H1 (cell line): ENCODE results near the gene ZNF462. TPM values are rescaled to one million over a fixed set of nuclear protein-coding genes. Genes with fewer than 3 reads are reported as not detected.
A peak's percentile ranks its signal among the peaks of the same experiment; 100 is the strongest.

Experiments used
- CTCF ChIA-PET: fragments of 300-600 bp; sonication (Branson Sonifier 250); formaldehyde crosslinking; loops from one replicate; lab custom pipeline; 2021; ENCODE audit not compliant: partially characterized antibody; lab: Charles Lee
- POLR2A ChIA-PET: fragments of 300-600 bp; sonication (Branson Sonifier 250); formaldehyde crosslinking; loops from one replicate; lab custom pipeline; 2021; ENCODE audit warnings: inconsistent platforms; ENCODE audit not compliant: partially characterized antibody; lab: Charles Lee
- DNase-seq, 2 experiments: peaks; one replicate each; pipeline versions ENCODE4 v3.0.0 to v3.0.0-alpha.2; 2010 to 2022; ENCODE audit warnings: low spot score in 2 of 2, low read depth in 1 of 2, mixed read lengths in 1 of 2
- FAIRE-seq: peaks from 2 replicates; lab custom pipeline; 2011; peaks lifted over from hg19 to GRCh38; lab: Jason Lieb, UNC
- H2AFZ ChIP-seq: 2 replicates; pipeline ENCODE4 v1.8.1; 2012; ENCODE audit warnings: low read length, inconsistent platforms
- H2AK5ac ChIP-seq: 2 replicates; pipeline ENCODE4 v1.6.1; 2013; ENCODE audit warnings: low read depth, low read length
- H2BK120ac ChIP-seq: replicated peaks from 2 replicates; pipeline ENCODE3; 2013; ENCODE audit warnings: low read depth, low read length, inconsistent platforms
- H2BK12ac ChIP-seq: 2 replicates; pipeline ENCODE4 v1.6.1; 2013; ENCODE audit warnings: low read depth, low read length
- H2BK15ac ChIP-seq: 2 replicates; pipeline ENCODE4 v1.6.1; 2013; ENCODE audit warnings: low read length
- H2BK20ac ChIP-seq: 2 replicates; pipeline ENCODE4 v1.6.1; 2013; ENCODE audit warnings: low read length
- H2BK5ac ChIP-seq: 2 replicates; pipeline ENCODE4 v1.6.1; 2013; ENCODE audit warnings: low read depth, low read length
- H3K14ac ChIP-seq: 2 replicates; pipeline ENCODE4 v1.6.1; 2013; ENCODE audit warnings: inconsistent platforms; ENCODE audit not compliant: insufficient read length
- H3K18ac ChIP-seq: 2 replicates; pipeline ENCODE4 v1.6.1; 2013; ENCODE audit warnings: low read length; ENCODE audit errors: extremely low read depth
- H3K23ac ChIP-seq: 2 replicates; pipeline ENCODE4 v1.6.1; 2013; ENCODE audit warnings: inconsistent platforms; ENCODE audit not compliant: insufficient read length
- H3K23me2 ChIP-seq: 2 replicates; pipeline ENCODE4 v1.6.1; 2013; ENCODE audit warnings: low read depth, low read length
- H3K27ac ChIP-seq: 2 replicates; pipeline ENCODE4 v1.6.1; 2011; ENCODE audit warnings: low read depth, low read length, inconsistent platforms
- H3K27me3 ChIP-seq, 4 experiments: replicated peaks in 1 of 4; 1 replicate in 1 of 4; 2 replicates in 3 of 4; pipeline versions ENCODE4 v1.6.1 to v1.8.1; 2011 to 2013; ENCODE audit warnings: low read length in 3 of 4, mild to moderate bottlenecking in 3 of 4, inconsistent platforms in 2 of 4, mixed read lengths in 2 of 4, moderate library complexity in 1 of 4; ENCODE audit not compliant: control insufficient read depth in 3 of 4, insufficient read depth in 3 of 4; ENCODE audit errors: extremely low read depth in 1 of 4
- H3K36me3 ChIP-seq, 4 experiments: 2 replicates each; pipeline versions ENCODE4 v1.6.1 to v1.8.1; 2011 to 2013; ENCODE audit warnings: mild to moderate bottlenecking in 4 of 4, low read length in 3 of 4, moderate library complexity in 2 of 4, control low read depth in 1 of 4, inconsistent platforms in 1 of 4; ENCODE audit not compliant: insufficient read depth in 4 of 4, control insufficient read depth in 2 of 4
- H3K4ac ChIP-seq: replicated peaks from 2 replicates; pipeline ENCODE3; 2013; ENCODE audit warnings: low read length, low read depth, mixed read lengths, inconsistent platforms; ENCODE audit not compliant: insufficient read length
- H3K4me1 ChIP-seq, 4 experiments: replicated peaks in 1 of 4; 1 replicate in 1 of 4; 2 replicates in 3 of 4; pipeline versions ENCODE4 v1.6.1 to v1.8.1; 2011 to 2013; ENCODE audit warnings: low read length in 3 of 4, inconsistent platforms in 2 of 4, mixed read lengths in 1 of 4; ENCODE audit not compliant: insufficient read depth in 4 of 4, control insufficient read depth in 3 of 4
- H3K4me2 ChIP-seq, 2 experiments: 2 replicates each; pipeline versions ENCODE4 v1.6.1 to v1.8.1; 2011 to 2013; ENCODE audit warnings: low read depth in 2 of 2, low read length in 2 of 2, control low read depth in 1 of 2, inconsistent platforms in 1 of 2, mild to moderate bottlenecking in 1 of 2; ENCODE audit not compliant: insufficient read depth in 1 of 2
- H3K4me3 ChIP-seq, 4 experiments: fragments of 200-600, 300-600 bp in 1 of 4; sonication (generic), shearing (Covaris generic), sonication (Bioruptor Twin) in 1 of 4; 2 replicates each; pipeline versions ENCODE4 v1.5.1 to v1.8.1; 2011 to 2016; ENCODE audit warnings: low read length in 4 of 4, low read depth in 3 of 4, control low read depth in 2 of 4, inconsistent platforms in 2 of 4, mild to moderate bottlenecking in 2 of 4, mixed read lengths in 1 of 4, moderate library complexity in 1 of 4; ENCODE audit not compliant: insufficient read depth in 2 of 4; ENCODE audit errors: extremely low read depth in 1 of 4
- H3K56ac ChIP-seq: replicated peaks from 2 replicates; pipeline ENCODE3; 2013; ENCODE audit warnings: low read depth, mild to moderate bottlenecking, mixed read lengths, low read length, inconsistent platforms; ENCODE audit not compliant: insufficient read length
- H3K79me1 ChIP-seq: 2 replicates; pipeline ENCODE4 v1.6.1; 2013; ENCODE audit warnings: low read depth, low read length, control low read depth
- H3K79me2 ChIP-seq, 2 experiments: 2 replicates each; pipeline versions ENCODE4 v1.6.1 to v1.8.1; 2012 to 2013; ENCODE audit warnings: low read length in 2 of 2, mild to moderate bottlenecking in 2 of 2, inconsistent platforms in 1 of 2; ENCODE audit not compliant: insufficient read depth in 2 of 2, control insufficient read depth in 1 of 2
- H3K9ac ChIP-seq, 4 experiments: replicated peaks in 1 of 4; 1 replicate in 1 of 4; 2 replicates in 3 of 4; pipeline versions ENCODE4 v1.6.1 to v1.8.1; 2011 to 2013; ENCODE audit warnings: low read depth in 3 of 4, low read length in 3 of 4, control low read depth in 2 of 4, mild to moderate bottlenecking in 2 of 4, moderate library complexity in 2 of 4, inconsistent platforms in 1 of 4; ENCODE audit errors: extremely low read depth in 1 of 4
- H3K9me3 ChIP-seq, 2 experiments: 2 replicates each; pipeline versions ENCODE4 v1.6.1 to v1.8.1; 2012 to 2013; ENCODE audit warnings: mild to moderate bottlenecking in 2 of 2, moderate library complexity in 2 of 2, control low read depth in 1 of 2, inconsistent platforms in 1 of 2, low read depth in 1 of 2, low read length in 1 of 2, mixed read lengths in 1 of 2; ENCODE audit not compliant: insufficient read depth in 2 of 2
- H4K20me1 ChIP-seq, 2 experiments: replicated peaks in 1 of 2; 2 replicates each; pipeline versions ENCODE3 to v1.8.1; 2011 to 2013; ENCODE audit warnings: inconsistent platforms in 2 of 2, low read length in 2 of 2, mild to moderate bottlenecking in 1 of 2; ENCODE audit not compliant: insufficient read depth in 2 of 2, control insufficient read depth in 1 of 2
- H4K5ac ChIP-seq: 2 replicates; pipeline ENCODE4 v1.6.1; 2013; ENCODE audit warnings: low read length, low read depth, mixed read lengths, inconsistent platforms; ENCODE audit not compliant: insufficient read length
- H4K8ac ChIP-seq: 2 replicates; pipeline ENCODE4 v1.8.0; 2013; ENCODE audit warnings: mild to moderate bottlenecking, moderate library complexity, low read length, inconsistent platforms; ENCODE audit not compliant: insufficient read depth; ENCODE audit errors: extremely low read depth
- H4K91ac ChIP-seq: replicated peaks from 2 replicates; pipeline ENCODE3; 2013; ENCODE audit warnings: low read length, mixed read lengths, inconsistent platforms; ENCODE audit not compliant: insufficient read length
- CREB1 ChIP-seq: IDR thresholded peaks from 2 replicates; pipeline ENCODE4 v1.6.1; 2012; ENCODE audit warnings: inconsistent platforms
- MAFK ChIP-seq: IDR thresholded peaks from 2 replicates; pipeline ENCODE4 v1.6.1; 2012; ENCODE audit warnings: low read depth, mild to moderate bottlenecking, improper control_type of control experiment, low read length
- WGBS, 2 experiments: shearing (Covaris generic) in 1 of 2; methylation state at CpG; one replicate each; pipeline versions ENCODE4 v1.1.6 to v1.1.7; 2013 to 2015; ENCODE audit warnings: low lambda C conversion rate in 2 of 2, mixed read lengths in 2 of 2, inconsistent platforms in 1 of 2, low coverage in 1 of 2, missing lambda C conversion rate in 1 of 2; ENCODE audit not compliant: insufficient replicate concordance in 2 of 2, insufficient coverage in 1 of 2, insufficient read length in 1 of 2; ENCODE audit errors: extremely low coverage in 1 of 2, missing lambda C conversion rate in 1 of 2; 5-methylcytosine and 5-hydroxymethylcytosine counted together
- long read RNA-seq, 2 experiments: library from RNA in 1 of 2; library from capped mRNA in 1 of 2; stranded (forward); transcript quantifications; one replicate each; pipeline ENCODE4 v2.0.0, GENCODE V29; 2021; ENCODE audit warnings: inconsistent platforms in 1 of 2
- polyA minus RNA-seq, 3 experiments: library from RNA; depleted of rRNA, polyadenylated mRNA; stranded (reverse); fragments of >200 nt; gene quantifications; 1 replicate in 2 of 3; 2 replicates in 1 of 3; pipeline ENCODE4 v1.2.3, GENCODE V29; 2011
- polyA plus RNA-seq, 7 experiments: library from polyadenylated mRNA; depleted of rRNA in 3 of 7; stranded (reverse) in 5 of 7; unstranded in 2 of 7; fragments of >200 nt in 5 of 7; fragments of 200-250 nt in 2 of 7; gene quantifications; 1 replicate in 5 of 7; 2 replicates in 1 of 7; 4 replicates in 1 of 7; pipeline versions ENCODE4 v1.2.1 to v1.2.3, GENCODE V29; 2011 to 2013; ENCODE audit warnings: missing spikeins in 2 of 7, mixed read lengths in 2 of 7
- total RNA-seq: library from RNA; stranded (reverse); fragmentation: NEBNext Ultra II Directional; extraction: Animal tissue kit (Norgen Biotek cat#: 25700); gene quantifications from 2 replicates; pipeline ENCODE4 v1.2.1, GENCODE V29; 2021

Gene ZNF462, protein sequence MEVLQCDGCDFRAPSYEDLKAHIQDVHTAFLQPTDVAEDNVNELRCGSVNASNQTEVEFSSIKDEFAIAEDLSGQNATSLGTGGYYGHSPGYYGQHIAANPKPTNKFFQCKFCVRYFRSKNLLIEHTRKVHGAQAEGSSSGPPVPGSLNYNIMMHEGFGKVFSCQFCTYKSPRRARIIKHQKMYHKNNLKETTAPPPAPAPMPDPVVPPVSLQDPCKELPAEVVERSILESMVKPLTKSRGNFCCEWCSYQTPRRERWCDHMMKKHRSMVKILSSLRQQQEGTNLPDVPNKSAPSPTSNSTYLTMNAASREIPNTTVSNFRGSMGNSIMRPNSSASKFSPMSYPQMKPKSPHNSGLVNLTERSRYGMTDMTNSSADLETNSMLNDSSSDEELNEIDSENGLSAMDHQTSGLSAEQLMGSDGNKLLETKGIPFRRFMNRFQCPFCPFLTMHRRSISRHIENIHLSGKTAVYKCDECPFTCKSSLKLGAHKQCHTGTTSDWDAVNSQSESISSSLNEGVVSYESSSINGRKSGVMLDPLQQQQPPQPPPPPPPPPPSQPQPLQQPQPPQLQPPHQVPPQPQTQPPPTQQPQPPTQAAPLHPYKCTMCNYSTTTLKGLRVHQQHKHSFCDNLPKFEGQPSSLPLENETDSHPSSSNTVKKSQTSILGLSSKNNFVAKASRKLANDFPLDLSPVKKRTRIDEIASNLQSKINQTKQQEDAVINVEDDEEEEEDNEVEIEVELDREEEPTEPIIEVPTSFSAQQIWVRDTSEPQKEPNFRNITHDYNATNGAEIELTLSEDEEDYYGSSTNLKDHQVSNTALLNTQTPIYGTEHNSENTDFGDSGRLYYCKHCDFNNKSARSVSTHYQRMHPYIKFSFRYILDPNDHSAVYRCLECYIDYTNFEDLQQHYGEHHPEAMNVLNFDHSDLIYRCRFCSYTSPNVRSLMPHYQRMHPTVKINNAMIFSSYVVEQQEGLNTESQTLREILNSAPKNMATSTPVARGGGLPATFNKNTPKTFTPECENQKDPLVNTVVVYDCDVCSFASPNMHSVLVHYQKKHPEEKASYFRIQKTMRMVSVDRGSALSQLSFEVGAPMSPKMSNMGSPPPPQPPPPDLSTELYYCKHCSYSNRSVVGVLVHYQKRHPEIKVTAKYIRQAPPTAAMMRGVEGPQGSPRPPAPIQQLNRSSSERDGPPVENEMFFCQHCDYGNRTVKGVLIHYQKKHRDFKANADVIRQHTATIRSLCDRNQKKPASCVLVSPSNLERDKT (N-terminal part only)
- total RNA-seq = 154 and 163 TPM in 2 replicates
- polyA plus RNA-seq (2011; rRNA removed) = 27.6 and 30.0 TPM in 2 replicates
- polyA plus RNA-seq (2011; cell fraction: cytosol; rRNA removed) = 19.4 TPM
- 68.7 TPM for polyA plus RNA-seq (2011; cell fraction: nucleus; rRNA removed)
- polyA plus RNA-seq (2012, experiment 1 of 2) = 38.1 to 50.1 TPM (median 44.2 TPM) in 4 replicates
- 2.1 TPM for polyA plus RNA-seq (2012, experiment 2 of 2)
- 32.5 TPM for polyA plus RNA-seq (2013, experiment 1 of 2)
- 27.3 TPM for polyA plus RNA-seq (2013, experiment 2 of 2)
- 160 and 209 TPM in 2 replicates for polyA minus RNA-seq (2011; rRNA and poly(A)+ RNA removed)
- 116 TPM for polyA minus RNA-seq (2011; cell fraction: cytosol; rRNA and poly(A)+ RNA removed)
- polyA minus RNA-seq (2011; cell fraction: nucleus; rRNA and poly(A)+ RNA removed) = 263 TPM
- long read RNA-seq, experiment 1, partial matches to known transcripts = 2 of 13 reads
- long read RNA-seq, experiment 1, other reads (novel, unspliced or antisense) = 10 of 13 reads
- long read RNA-seq, experiment 2, partial matches to known transcripts = 5 of 30 reads
- long read RNA-seq, experiment 2, other reads (novel, unspliced or antisense) = 24 of 30 reads

- no peak within 1 kb of the TSS for H2BK120ac ChIP-seq
- CTCF ChIA-PET = interaction anchor here (0.7 to 1.6 kb wide), 3 partner anchors 10 to 579 kb away, joined by 3 to 4 read pairs (median 3); no protein-coding TSS in a partner anchor
- H3K27me3 ChIP-seq = no peaks in the 10 kb centered on the region
- H2BK5ac ChIP-seq = peak within 1 kb of the TSS; percentile 98
- H3K9ac ChIP-seq = peak within 1 kb of the TSS; percentile 72 to 89 (median 76)
- H4K5ac ChIP-seq = peak within 1 kb of the TSS; percentile 84
- 2% methylated on average over 22 of the region's 33 CpGs; no CpG with 5 or more reads in 1 of the 2 experiments for WGBS, 2 experiments
- H3K9me3 ChIP-seq = no peaks in the 10 kb centered on the region
- H2BK12ac ChIP-seq = peak within 1 kb of the TSS; percentile 88
- peak within 1 kb of the TSS; percentile 73; the same call in 1 of the 2 replicates for H2BK15ac ChIP-seq
- H3K14ac ChIP-seq = no peak within 1 kb of the TSS
- H3K79me2 ChIP-seq = peaks cover 31 to 84% of the 10 kb centered on the region in 2 experiments
- H3K4me3 ChIP-seq = peak within 1 kb of the TSS; percentile 77 to 98 (median 87)
- peaks cover 16% of the 10 kb centered on the region for H3K23me2 ChIP-seq
- no peak within 1 kb of the TSS for H2BK20ac ChIP-seq
- peaks cover 0 to 12% (median 4%) of the 10 kb centered on the region in 4 experiments; a peak in 4 of 7 replicates for H3K4me1 ChIP-seq
- H3K4me2 ChIP-seq = peak within 1 kb of the TSS; percentile 80 to 94
- H2AK5ac ChIP-seq = peak within 1 kb of the TSS; percentile 42; the same call in 1 of the 2 replicates
- H4K8ac ChIP-seq = peak within 1 kb of the TSS; percentile 64; the same call in 1 of the 2 replicates
- FAIRE-seq (peak; percentile 69), DNase-seq (peak in 1 of 2 experiments; percentile 56)
- H3K4ac ChIP-seq = peak within 1 kb of the TSS; percentile 49
- H2AFZ ChIP-seq = no peak within 1 kb of the TSS
- H3K23ac ChIP-seq = no peak within 1 kb of the TSS
- H3K36me3 ChIP-seq = peaks cover 0 to 14% (median 0%) of the 10 kb centered on the region in 4 experiments; a peak in 1 of 8 replicates
- peak within 1 kb of the TSS; percentile 82 for H3K27ac ChIP-seq
- POLR2A ChIA-PET = interaction anchor here (0.6 to 6.5 kb wide), 25 partner anchors 10 to 406 kb away, joined by 3 to 64 read pairs (median 4); no protein-coding TSS in a partner anchor
- H4K91ac ChIP-seq = peak within 1 kb of the TSS; percentile 64
- peak within 1 kb of the TSS; percentile 98 for H3K18ac ChIP-seq
- no peaks in the 10 kb centered on the region for H3K79me1 ChIP-seq
- H3K56ac ChIP-seq = peak within 1 kb of the TSS; percentile 74
- H4K20me1 ChIP-seq = no peaks in the 10 kb centered on the region
- no peak for TF ChIP-seq MAFK
- TF ChIP-seq CREB1 = no peak
These were observed at the start of gene ZNF462 for GRCh38 chr9:106862821-106863720. Gene ZNF462 (plus strand): TSS chr9:106863166. CDS start chr9:106923384, 60,218 bp downstream.
